ENCODE results near the gene PSMC4. TPM values are rescaled to one million over a fixed set of nuclear protein-coding genes. Genes with fewer than 3 reads are reported as not detected.

PSMC4 gene
- total RNA-seq = 76.7 and 176 TPM in 2 replicates

DNA sequence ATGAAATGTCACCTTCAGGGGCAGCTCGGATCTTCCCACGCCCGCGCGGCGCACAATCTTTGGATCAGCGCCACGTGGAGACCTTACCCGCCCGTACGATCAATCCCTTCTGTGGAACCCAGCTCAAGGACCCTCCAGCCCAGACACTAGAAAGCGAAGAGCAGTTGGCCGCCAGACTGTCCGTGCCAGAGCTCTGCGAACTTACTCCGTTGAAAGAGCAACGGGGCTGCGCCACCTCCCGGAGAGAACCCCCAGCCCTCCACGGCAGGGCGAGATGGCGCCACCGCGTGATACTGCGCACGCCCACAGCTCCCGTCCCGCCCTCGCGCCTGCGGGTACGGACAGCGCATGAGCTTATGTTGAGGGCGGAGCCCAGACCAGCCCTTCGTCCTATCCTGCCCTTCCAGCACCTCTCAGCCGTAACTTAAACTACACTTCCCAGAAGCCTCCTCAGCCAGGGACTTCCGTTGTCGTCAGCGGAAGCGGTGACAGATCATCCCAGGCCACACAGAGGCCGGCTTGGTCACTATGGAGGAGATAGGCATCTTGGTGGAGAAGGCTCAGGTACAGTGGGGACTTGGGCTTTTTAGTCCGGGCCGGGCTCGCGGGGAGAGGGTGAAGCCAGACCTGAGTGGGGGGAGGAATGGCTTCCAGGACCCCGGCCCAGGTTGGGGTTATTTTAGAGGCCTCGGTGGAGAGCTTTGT is at the start of gene PSMC4:
PSMC4 (plus strand) TSS at position 491 of the 705 bp plus-strand sequence; CDS start at position 529, 38 bp downstream.

DNA sequence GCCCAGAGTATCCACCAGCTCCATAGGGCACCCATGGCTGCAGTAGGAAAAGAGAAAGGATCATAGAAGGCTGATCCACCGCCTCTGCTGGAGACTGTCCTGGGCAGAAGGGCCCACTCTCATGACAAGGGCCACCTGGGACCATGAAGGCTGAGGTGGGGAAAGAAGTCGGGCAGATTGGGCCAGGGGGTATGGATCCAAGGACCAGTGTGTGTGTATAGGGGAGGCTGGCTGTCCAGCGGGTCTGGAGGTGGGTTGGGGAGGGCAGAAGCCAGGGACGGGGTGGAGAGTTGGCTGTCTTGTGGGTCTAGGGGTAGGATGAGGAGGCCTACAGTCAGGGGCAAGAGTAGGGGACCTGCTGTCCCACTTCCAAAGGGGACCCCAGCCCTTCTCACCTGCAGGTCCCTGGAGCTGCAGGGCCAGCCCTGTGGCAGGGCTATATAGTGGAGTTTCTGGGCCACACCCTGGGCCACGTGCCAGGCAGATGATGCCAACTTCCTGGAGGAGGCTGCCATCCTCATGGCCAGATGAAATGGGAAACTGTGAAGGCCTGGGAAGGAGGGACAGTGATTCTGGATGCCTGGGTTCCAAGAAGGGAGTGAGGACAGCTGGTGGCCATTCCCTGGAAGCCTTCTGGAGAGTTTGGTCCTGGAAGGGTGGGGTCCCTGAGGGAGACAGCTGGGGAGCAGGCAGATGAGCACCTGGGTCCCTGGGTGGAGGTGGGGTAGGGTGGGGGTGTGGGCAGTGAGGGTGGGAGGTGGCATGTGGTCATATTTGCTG is 36.2 kb upstream of the PSMC4 start, which contains the start of gene FCGBP:
FCGBP (minus strand) TSS at position 51 of the 780 bp plus-strand sequence.

DNA sequence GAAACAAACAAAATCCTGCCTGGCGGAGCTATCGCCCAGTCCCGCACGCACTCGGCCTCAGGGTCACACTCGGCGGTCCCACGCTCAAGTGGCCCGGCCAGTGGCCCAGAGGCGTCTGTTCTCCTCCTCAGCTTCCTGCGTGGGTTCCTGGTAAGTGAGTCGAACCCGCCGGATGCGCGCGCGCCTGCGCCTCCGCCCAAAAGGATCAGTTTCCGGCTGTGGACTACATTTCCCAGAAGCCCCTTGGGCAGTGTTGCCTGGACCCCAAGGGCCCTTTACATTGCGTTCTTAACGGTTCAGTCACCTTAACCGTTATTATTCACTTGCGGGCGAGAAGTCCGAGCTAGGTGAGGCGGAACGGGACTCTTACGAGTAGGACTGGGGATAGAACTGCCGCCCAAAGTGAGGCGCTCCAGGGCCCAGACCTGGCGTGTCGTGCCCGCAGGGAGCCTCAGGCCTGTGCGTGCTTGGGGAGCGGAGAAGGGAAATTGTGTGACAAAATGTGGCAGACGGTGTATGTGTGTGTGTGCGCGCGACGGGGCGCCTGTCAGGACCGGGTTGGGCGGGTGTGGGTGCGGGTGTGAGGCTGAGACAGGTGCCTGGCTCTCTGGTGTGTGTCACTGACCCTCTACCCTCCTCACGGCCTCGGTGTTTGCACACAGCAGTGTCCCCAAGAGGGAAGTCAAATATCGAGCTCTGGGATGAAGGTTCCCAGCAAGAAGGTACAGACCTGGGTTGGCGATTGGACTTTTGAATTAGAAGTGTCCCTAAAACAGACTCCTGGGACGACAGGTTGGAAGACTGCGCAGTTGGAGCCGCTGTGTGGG is 26.1 kb downstream of the PSMC4 start, which contains the start of gene ZNF546:
ZNF546 (plus strand) TSS at position 250 of the 827 bp plus-strand sequence. CDS start 1,267 bp downstream, outside the sequence.

Other genes with a start within 250 kb of the PSMC4 start
- gene CLC, start 233.1 kb upstream of the PSMC4 start, total RNA-seq = not detected in 2 replicates
- gene LEUTX, start 192.3 kb upstream of the PSMC4 start, total RNA-seq = not detected in 2 replicates
- gene DYRK1B, start 137.0 kb upstream of the PSMC4 start, total RNA-seq = 5.0 and 8.2 TPM in 2 replicates
- 85.4 and 227 TPM in 2 replicates for gene FBL, start 124.8 kb upstream of the PSMC4 start, total RNA-seq
- 0.38 and 0.85 TPM in 2 replicates for gene FCGBP, start 36.5 kb upstream of the PSMC4 start, total RNA-seq
- 6.7 and 7.6 TPM in 2 replicates for gene ZNF546, start 25.9 kb downstream of the PSMC4 start, total RNA-seq
- gene ZNF780B, start 85.1 kb downstream of the PSMC4 start, total RNA-seq = 8.4 and 12.7 TPM in 2 replicates
- 20.1 and 21.1 TPM in 2 replicates for gene ZNF780A, start 119.8 kb downstream of the PSMC4 start, total RNA-seq
- gene MAP3K10, start 220.3 kb downstream of the PSMC4 start, total RNA-seq = 6.9 and 7.6 TPM in 2 replicates
- gene TTC9B, start 247.2 kb downstream of the PSMC4 start, total RNA-seq = not detected in 2 replicates